CD4-positive, alpha-beta T cell (primary cell): ENCODE results near the gene ZC3H18. TPM values are rescaled to one million over a fixed set of nuclear protein-coding genes. Genes with fewer than 3 reads are reported as not detected.

Source experiments
- ATAC-seq: fragments of 200-7000 bp; cut with Tn5 transposase; one replicate; pipeline ENCODE4 v1.10.0; 2022; ENCODE audit warnings: mild to moderate bottlenecking; ENCODE audit not compliant: poor library complexity
- CTCF ChIA-PET: fragments of 350-600 bp; sonication (Branson Sonifier 250); formaldehyde crosslinking; loops from one replicate; lab custom pipeline; 2021; ENCODE audit warnings: antibody characterized with exemption, inconsistent platforms; lab: Charles Lee
- POLR2A ChIA-PET: fragments of 350-600 bp; sonication (Branson Sonifier 250); formaldehyde crosslinking; loops from one replicate; lab custom pipeline; 2021; ENCODE audit warnings: antibody characterized with exemption, inconsistent platforms; lab: Charles Lee
- DNase-seq, 14 experiments: peaks; one replicate each; pipeline ENCODE4 v3.0.0-alpha.2; 2013 to 2020; ENCODE audit warnings: mixed read lengths in 2 of 14
- H3K27ac ChIP-seq, 2 donors: one replicate each; pipeline versions ENCODE4 v1.5.1 to v1.7.0; 2013; ENCODE audit warnings: low read length in 2 of 2, low read depth in 1 of 2, mild to moderate bottlenecking in 1 of 2
- H3K27me3 ChIP-seq, 2 experiments: 1 replicate in 1 of 2; 2 replicates in 1 of 2; pipeline versions ENCODE4 v1.6.1 to v1.7.0; 2013; ENCODE audit warnings: low read length in 2 of 2, control low read depth in 1 of 2, mild to moderate bottlenecking in 1 of 2, moderate library complexity in 1 of 2; ENCODE audit not compliant: insufficient read depth in 2 of 2, control insufficient read depth in 1 of 2
- H3K36me3 ChIP-seq: one replicate; pipeline ENCODE4 v1.6.1; 2013; ENCODE audit warnings: low read length, control low read depth; ENCODE audit not compliant: insufficient read depth
- H3K4me1 ChIP-seq: one replicate; pipeline ENCODE4 v1.6.1; 2013; ENCODE audit warnings: low read length, control low read depth; ENCODE audit not compliant: insufficient read depth
- H3K4me3 ChIP-seq: one replicate; pipeline ENCODE4 v1.5.1; 2013; ENCODE audit warnings: mild to moderate bottlenecking, low read length, moderate library complexity
- H3K9me3 ChIP-seq, 2 experiments: 1 replicate in 1 of 2; 2 replicates in 1 of 2; pipeline versions ENCODE4 v1.6.1 to v1.7.0; 2013; ENCODE audit warnings: low read length in 2 of 2, mild to moderate bottlenecking in 2 of 2, control low read depth in 1 of 2, moderate library complexity in 1 of 2; ENCODE audit not compliant: control insufficient read depth in 1 of 2, insufficient read depth in 1 of 2
- H3K27ac Mint-ChIP-seq: one replicate; pipeline ENCODE4 v1.8.0; 2020; ENCODE audit warnings: mixed read lengths
- H3K27me3 Mint-ChIP-seq: one replicate; pipeline ENCODE4 v1.8.0; 2021; ENCODE audit warnings: mixed read lengths
- H3K36me3 Mint-ChIP-seq: one replicate; pipeline ENCODE4 v1.8.0; 2021; ENCODE audit warnings: low read depth, mixed read lengths
- H3K4me1 Mint-ChIP-seq: one replicate; pipeline ENCODE4 v1.8.0; 2021; ENCODE audit warnings: low read depth, mixed read lengths
- H3K4me3 Mint-ChIP-seq: one replicate; pipeline ENCODE4 v1.8.0; 2020; ENCODE audit warnings: mild to moderate bottlenecking, mixed read lengths
- H3K9me3 Mint-ChIP-seq: one replicate; pipeline ENCODE4 v1.8.0; 2020; ENCODE audit warnings: mixed read lengths
- intact Hi-C, 2 experiments: fragments of 100-400 bp; cut with DNase I in 1 of 2; cut with micrococcal nuclease in 1 of 2; formaldehyde crosslinking; loops; one replicate each; pipeline versions ENCODE4 v1.15.1 to v1.9.0; 2023 to 2025; cut with DNase I, micrococcal nuclease
- total RNA-seq, 174 experiments: library from RNA in 2 of 174; stranded (reverse) in 2 of 174; gene quantifications; one replicate each; pipeline ENCODE4 v1.2.3 and lab custom pipeline; 2021 to 2026
- TF ChIP-seq, protein P1 (sequence below): fragments of 200-600 bp; IDR thresholded peaks from one replicate; pipeline ENCODE4 v1.8.0; 2022; ENCODE audit warnings: antibody characterized with exemption, mild to moderate bottlenecking

Gene ZC3H18
- total RNA-seq, 2 experiments from 2014 or later, result 92.6 to 93.7 TPM

GRCh38 chr16:88560714-88561484 is 9.3 kb upstream of the ZC3H18 start:
- CTCF ChIA-PET, result interaction anchor here (1.3 kb wide), 1 partner anchor 118 kb away, joined by 4 read pairs; no protein-coding TSS in a partner anchor
- peaks cover 11% of the 10 kb centered on the region for H3K27me3 Mint-ChIP-seq
- no peaks in the 10 kb centered on the region for H3K36me3 Mint-ChIP-seq
- Histone ChIP-seq H3K4me1 (peaks cover 5% of the 10 kb centered on the region), H3K27me3 (peaks cover 0 to 3% of the 10 kb centered on the region in 2 experiments), H3K36me3 (no peaks in the 10 kb centered on the region), H3K27ac (no peak overlapping the region), H3K9me3 (peaks cover 0 to 10% of the 10 kb centered on the region in 2 experiments), H3K4me3 (no peak overlapping the region)
- intact Hi-C loops, result loop anchor here in 1 of 2 experiments (10.0 kb wide), 2 partner anchors 366 to 606 kb away; partner anchors contain the start of gene BANP
- ATAC-seq (no peak), DNase-seq (no peak)
- TF ChIP-seq, protein P1, sequence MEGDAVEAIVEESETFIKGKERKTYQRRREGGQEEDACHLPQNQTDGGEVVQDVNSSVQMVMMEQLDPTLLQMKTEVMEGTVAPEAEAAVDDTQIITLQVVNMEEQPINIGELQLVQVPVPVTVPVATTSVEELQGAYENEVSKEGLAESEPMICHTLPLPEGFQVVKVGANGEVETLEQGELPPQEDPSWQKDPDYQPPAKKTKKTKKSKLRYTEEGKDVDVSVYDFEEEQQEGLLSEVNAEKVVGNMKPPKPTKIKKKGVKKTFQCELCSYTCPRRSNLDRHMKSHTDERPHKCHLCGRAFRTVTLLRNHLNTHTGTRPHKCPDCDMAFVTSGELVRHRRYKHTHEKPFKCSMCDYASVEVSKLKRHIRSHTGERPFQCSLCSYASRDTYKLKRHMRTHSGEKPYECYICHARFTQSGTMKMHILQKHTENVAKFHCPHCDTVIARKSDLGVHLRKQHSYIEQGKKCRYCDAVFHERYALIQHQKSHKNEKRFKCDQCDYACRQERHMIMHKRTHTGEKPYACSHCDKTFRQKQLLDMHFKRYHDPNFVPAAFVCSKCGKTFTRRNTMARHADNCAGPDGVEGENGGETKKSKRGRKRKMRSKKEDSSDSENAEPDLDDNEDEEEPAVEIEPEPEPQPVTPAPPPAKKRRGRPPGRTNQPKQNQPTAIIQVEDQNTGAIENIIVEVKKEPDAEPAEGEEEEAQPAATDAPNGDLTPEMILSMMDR, result no peak
- H3K4me3 Mint-ChIP-seq, result no peak overlapping the region
- no peaks in the 10 kb centered on the region for H3K9me3 Mint-ChIP-seq
- POLR2A ChIA-PET, result no interaction called here
- peaks cover 3% of the 10 kb centered on the region for H3K4me1 Mint-ChIP-seq
- no peak overlapping the region for H3K27ac Mint-ChIP-seq

DNA sequence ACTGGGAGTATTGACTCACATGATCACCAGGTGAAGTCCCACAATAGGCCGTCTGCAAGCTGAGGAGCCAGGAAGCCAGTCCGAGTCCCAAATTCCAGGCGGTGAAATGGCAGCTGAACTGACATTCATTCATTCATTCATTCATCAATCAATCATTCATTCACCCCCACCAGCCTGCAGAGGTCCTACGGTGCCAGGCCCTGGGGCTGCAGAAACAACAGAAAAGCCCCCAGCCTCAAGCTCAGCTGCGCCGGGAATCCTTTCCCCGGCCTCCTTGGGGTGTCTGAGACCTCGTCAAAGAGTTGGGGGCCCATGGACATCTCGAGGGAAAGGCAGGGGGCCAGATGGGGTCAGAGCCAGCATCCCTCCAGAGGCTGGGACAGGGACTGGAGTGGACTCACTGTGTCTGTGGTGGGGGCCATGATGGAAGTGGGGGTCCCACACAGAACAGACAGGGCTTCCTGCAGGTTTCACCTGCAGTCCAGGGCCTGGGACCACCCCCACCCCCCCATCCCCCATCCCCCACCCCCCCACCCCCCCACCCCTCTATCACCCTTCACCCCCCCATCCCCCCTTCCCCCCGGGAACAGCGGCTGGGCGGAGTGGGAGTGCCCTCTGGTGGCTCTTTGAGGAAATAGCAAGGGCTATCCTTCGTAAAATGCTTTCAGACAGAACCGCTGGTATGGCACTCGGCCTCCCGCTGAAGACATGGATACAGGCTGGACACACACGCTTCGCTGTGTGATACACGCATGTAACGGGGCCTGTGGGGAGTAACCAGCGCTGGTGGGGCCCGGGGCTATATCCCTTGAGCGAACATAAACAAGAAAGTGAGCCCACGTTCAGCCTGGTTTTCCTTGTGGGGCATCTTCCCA is 8.5 kb upstream of the ZC3H18 start:
- TF ChIP-seq, protein P1, result peak; percentile 56
- no peaks in the 10 kb centered on the region for H3K36me3 Mint-ChIP-seq
- peak overlapping the region; percentile 48 for H3K4me3 Mint-ChIP-seq
- peak; percentile 86 for ATAC-seq
- H3K9me3 Mint-ChIP-seq, result no peaks in the 10 kb centered on the region
- peak; percentile 36 to 80 (median 48) for DNase-seq
- peaks cover 5% of the 10 kb centered on the region for H3K27me3 Mint-ChIP-seq
- Histone ChIP-seq H3K36me3 (no peaks in the 10 kb centered on the region), H3K4me3 (no peak overlapping the region), H3K27ac (no peak overlapping the region), H3K4me1 (peaks cover 5% of the 10 kb centered on the region), H3K27me3 (peaks cover 0 to 3% of the 10 kb centered on the region in 2 experiments), H3K9me3 (peaks cover 0 to 5% of the 10 kb centered on the region in 2 experiments)
- ChIA-PET POLR2A (no interaction called here), CTCF (no interaction called here)
- intact Hi-C loops, result loop anchor here (1.0 to 10.0 kb wide), 4 partner anchors 27 to 607 kb away; partner anchors contain the start of gene BANP (in 1 of the 2)
- peaks cover 3% of the 10 kb centered on the region for H3K4me1 Mint-ChIP-seq
- H3K27ac Mint-ChIP-seq, result no peak overlapping the region

DNA sequence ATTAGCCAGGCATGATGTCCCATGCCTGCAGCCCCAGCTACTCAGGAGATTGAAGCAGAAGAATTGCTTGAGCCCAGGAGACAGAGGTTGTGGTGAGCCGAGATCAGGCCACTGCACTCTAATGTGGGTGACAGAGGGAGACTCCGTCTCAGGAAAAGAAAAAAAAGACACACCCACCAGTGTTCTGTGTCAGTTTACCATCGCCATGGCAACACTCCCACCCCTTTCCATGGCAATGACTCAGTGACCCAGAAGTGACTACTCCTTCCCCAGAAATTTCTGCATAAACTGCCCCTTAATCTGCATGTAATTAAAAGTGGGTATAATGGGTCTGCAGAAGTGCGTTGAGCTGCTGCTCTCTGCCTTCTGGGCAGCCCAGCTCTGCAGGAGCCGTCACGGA is 4.0 kb upstream of the ZC3H18 start:
- peaks cover 21% of the 10 kb centered on the region for H3K4me1 ChIP-seq
- no peak overlapping the region for H3K27ac ChIP-seq
- peaks cover 3% of the 10 kb centered on the region for H3K36me3 Mint-ChIP-seq
- H3K36me3 ChIP-seq, result no peaks in the 10 kb centered on the region
- H3K9me3 Mint-ChIP-seq, result no peaks in the 10 kb centered on the region
- no peaks in the 10 kb centered on the region for H3K27me3 ChIP-seq
- intact Hi-C loops, result loop anchor here in 1 of 2 experiments (10.0 kb wide), 2 partner anchors 371 to 611 kb away; partner anchors contain the start of gene BANP
- H3K9me3 ChIP-seq, result no peaks in the 10 kb centered on the region
- TF ChIP-seq, protein P1, result no peak
- ChIA-PET CTCF (interaction anchor here (0.6 kb wide), 1 partner anchor 94 kb away, joined by 3 read pairs; no protein-coding TSS in a partner anchor), POLR2A (no interaction called here)
- no peak overlapping the region for H3K27ac Mint-ChIP-seq
- ATAC-seq (no peak), DNase-seq (no peak)
- H3K4me3 ChIP-seq, result no peak overlapping the region
- H3K4me1 Mint-ChIP-seq, result peaks cover 16% of the 10 kb centered on the region
- no peak overlapping the region for H3K4me3 Mint-ChIP-seq
- no peaks in the 10 kb centered on the region for H3K27me3 Mint-ChIP-seq
